Ishikawa (cell line): ENCODE results near the gene FSTL3.

Experiments used
- CEBPB ChIP-seq: IDR thresholded peaks from 2 replicates; pipeline ENCODE4 v1.6.1; 2012
- CREB1 ChIP-seq: IDR thresholded peaks from 2 replicates; pipeline ENCODE4 v1.6.1; 2012; ENCODE audit warnings: low read depth
- EGR1 ChIP-seq: IDR thresholded peaks from 2 replicates; pipeline ENCODE4 v1.6.1; 2012
- EP300 ChIP-seq: IDR thresholded peaks from 2 replicates; pipeline ENCODE4 v1.6.1; 2012; ENCODE audit warnings: borderline replicate concordance
- FOXM1 ChIP-seq: IDR thresholded peaks from 2 replicates; pipeline ENCODE4 v1.6.1; 2012; ENCODE audit warnings: low read depth, borderline replicate concordance
- NFIC ChIP-seq: IDR thresholded peaks from 2 replicates; pipeline ENCODE4 v1.6.1; 2012
- RAD21 ChIP-seq: IDR thresholded peaks from 2 replicates; pipeline ENCODE4 v1.6.1; 2012; ENCODE audit warnings: low read depth
- TAF1 ChIP-seq: IDR thresholded peaks from 2 replicates; pipeline ENCODE4 v1.6.1; 2012; ENCODE audit warnings: low read depth, mild to moderate bottlenecking
- TCF12 ChIP-seq: IDR thresholded peaks from 2 replicates; pipeline ENCODE4 v1.6.1; 2012; ENCODE audit warnings: low read depth
- TEAD4 ChIP-seq: IDR thresholded peaks from 2 replicates; pipeline ENCODE4 v1.6.1; 2012
- YY1 ChIP-seq: IDR thresholded peaks from 2 replicates; pipeline ENCODE4 v1.6.1; 2012; ENCODE audit warnings: low read depth
- ZBTB7A ChIP-seq: IDR thresholded peaks from 2 replicates; pipeline ENCODE4 v1.6.1; 2012; ENCODE audit warnings: low read depth
- TF ChIP-seq, protein P1 (sequence below): IDR thresholded peaks from 2 replicates; pipeline ENCODE4 v1.6.1; 2012
- TF ChIP-seq, protein P2 (sequence below): IDR thresholded peaks from 2 replicates; pipeline ENCODE4 v1.6.1; 2012; ENCODE audit warnings: low read depth, mild to moderate bottlenecking
- TF ChIP-seq, protein P3 (sequence below): IDR thresholded peaks from 2 replicates; pipeline ENCODE4 v1.6.1; 2012

The FSTL3 gene

DNA sequence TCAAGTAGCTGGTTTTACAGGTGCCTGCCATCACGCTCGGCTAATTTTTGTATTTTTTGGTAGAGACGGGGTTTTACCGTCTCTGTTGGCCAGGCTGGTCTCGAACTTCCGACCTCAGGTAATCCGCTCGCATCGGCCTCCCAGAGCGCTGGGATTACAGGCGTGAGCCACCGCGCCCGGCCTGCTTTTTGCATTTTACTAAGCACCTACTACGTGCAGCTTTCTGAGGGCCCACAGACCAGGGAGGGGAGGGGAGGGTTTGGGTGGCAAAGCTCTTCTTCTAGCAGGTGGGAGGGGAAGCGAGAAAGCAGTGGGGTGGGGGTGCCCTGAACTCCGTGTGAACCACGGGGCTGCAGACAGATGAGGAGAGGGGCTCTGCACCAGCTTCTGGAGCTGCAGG is 47.5 kb downstream of the FSTL3 start:
- TF ChIP-seq RAD21: no peak

DNA sequence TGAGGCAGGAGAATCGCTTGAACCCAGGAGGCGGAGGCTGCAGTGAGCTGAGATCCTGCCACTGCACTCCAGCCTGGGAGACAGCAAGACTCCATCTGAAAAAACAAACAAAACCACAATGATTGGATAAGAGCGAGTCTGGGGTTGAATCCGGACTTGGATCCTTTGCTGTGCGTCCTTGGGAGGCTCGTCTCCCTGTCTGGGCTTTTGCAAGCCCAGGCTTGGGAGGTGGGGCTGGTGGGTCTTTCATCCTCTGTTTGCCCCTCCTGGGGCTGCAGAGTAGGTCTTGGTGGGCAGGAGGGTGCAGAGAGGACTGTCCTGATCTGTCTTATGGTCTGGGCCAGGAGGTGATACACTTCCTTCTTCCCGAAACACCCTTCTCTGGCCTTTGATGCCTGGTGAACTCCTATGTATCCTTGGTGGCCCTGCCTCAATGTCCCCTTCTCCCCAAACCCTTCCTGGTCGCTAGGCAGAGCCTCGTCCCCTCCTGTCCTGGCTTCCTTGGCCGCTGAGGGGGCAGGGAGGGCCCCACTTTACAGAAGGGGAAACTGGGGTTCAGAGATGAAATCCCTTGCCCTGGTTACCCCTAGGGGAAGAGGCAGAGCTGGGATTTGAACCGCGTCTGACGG is 49.4 kb downstream of the FSTL3 start:
- TF ChIP-seq, protein P1, sequence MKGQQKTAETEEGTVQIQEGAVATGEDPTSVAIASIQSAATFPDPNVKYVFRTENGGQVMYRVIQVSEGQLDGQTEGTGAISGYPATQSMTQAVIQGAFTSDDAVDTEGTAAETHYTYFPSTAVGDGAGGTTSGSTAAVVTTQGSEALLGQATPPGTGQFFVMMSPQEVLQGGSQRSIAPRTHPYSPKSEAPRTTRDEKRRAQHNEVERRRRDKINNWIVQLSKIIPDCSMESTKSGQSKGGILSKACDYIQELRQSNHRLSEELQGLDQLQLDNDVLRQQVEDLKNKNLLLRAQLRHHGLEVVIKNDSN: no peak
- TF ChIP-seq ZBTB7A (no peak), TAF1 (no peak), RAD21 (no peak), CREB1 (no peak), NFIC (no peak), CEBPB (no peak), YY1 (no peak), EGR1 (no peak), TEAD4 (no peak), TCF12 (no peak), FOXM1 (no peak), EP300 (no peak)
- TF ChIP-seq, protein P2, sequence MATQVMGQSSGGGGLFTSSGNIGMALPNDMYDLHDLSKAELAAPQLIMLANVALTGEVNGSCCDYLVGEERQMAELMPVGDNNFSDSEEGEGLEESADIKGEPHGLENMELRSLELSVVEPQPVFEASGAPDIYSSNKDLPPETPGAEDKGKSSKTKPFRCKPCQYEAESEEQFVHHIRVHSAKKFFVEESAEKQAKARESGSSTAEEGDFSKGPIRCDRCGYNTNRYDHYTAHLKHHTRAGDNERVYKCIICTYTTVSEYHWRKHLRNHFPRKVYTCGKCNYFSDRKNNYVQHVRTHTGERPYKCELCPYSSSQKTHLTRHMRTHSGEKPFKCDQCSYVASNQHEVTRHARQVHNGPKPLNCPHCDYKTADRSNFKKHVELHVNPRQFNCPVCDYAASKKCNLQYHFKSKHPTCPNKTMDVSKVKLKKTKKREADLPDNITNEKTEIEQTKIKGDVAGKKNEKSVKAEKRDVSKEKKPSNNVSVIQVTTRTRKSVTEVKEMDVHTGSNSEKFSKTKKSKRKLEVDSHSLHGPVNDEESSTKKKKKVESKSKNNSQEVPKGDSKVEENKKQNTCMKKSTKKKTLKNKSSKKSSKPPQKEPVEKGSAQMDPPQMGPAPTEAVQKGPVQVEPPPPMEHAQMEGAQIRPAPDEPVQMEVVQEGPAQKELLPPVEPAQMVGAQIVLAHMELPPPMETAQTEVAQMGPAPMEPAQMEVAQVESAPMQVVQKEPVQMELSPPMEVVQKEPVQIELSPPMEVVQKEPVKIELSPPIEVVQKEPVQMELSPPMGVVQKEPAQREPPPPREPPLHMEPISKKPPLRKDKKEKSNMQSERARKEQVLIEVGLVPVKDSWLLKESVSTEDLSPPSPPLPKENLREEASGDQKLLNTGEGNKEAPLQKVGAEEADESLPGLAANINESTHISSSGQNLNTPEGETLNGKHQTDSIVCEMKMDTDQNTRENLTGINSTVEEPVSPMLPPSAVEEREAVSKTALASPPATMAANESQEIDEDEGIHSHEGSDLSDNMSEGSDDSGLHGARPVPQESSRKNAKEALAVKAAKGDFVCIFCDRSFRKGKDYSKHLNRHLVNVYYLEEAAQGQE: no peak
- TF ChIP-seq, protein P3, sequence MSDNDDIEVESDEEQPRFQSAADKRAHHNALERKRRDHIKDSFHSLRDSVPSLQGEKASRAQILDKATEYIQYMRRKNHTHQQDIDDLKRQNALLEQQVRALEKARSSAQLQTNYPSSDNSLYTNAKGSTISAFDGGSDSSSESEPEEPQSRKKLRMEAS: no peak

DNA sequence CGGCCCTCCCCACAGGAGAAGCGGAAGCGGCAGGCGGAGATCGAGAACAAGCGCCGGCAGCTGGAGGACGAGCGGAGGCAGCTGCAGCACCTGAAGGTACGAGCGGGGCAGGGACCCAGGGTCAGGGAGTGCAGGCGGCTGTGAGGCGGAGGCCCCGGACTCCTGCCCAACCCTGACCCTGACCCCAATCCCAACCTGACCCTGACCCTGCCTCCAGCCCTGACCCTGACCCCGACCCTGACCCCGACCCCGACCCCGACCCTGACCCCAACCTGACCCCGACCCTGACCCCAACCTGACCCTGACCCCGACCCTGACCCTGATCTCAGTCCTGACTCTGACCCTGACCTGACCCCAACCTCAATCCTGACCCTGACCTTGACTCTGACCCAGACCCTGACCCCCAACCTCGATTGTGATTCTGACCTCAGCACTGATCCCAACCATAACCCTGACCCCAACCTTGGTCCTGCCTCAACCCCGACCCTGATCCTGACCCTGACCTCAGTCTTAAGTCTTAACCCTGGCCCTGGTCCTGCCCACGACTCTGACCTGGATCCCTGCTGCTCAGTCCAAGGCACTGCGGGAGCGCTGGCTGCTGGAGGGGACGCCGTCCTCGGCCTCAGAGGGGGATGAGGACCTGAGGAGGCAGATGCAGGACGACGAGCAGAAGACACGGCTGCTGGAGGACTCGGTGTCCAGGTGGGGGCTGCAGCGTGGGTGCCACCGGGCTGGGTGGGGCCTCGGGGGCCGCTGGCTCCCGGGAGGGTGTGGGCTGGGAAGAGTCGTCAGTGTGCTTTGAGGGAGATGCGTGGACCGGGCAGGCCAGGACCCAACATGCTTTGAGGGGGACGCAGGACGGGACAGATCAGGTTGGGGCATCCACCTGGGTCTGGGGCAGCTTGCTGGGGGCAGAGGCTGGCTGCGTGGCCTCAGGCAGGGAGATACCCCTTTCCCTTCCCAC is 51.1 kb downstream of the FSTL3 start:
- TF ChIP-seq TEAD4 (no peak), ZBTB7A (0 out of 2 replicates have a peak, but pooled peaks have one; percentile 3)

DNA sequence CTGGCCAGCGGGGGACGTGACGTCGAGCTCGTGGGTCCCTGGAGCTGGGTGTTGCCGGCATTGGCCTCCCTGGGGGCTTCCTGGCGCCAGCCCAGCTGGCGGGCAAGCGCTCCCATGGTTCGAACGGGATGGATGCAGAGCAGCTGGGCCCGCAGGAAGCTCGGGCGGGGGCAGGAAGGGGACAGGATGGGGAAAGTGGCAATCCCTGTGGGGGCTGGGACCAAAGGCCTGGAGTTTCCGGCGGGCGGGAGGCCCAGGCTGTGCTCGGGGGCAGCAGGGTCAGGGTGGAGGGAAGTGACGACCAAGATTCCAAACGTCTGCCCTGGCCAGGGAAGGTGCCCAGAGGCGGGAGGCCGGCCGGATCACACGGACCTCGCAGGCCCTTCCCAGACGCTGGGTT is 51.8 kb downstream of the FSTL3 start:
- TF ChIP-seq NFIC (no peak), YY1 (no peak), CEBPB (no peak), EGR1 (no peak), RAD21 (no peak), TEAD4 (no peak), TCF12 (no peak), EP300 (no peak), TAF1 (no peak), CREB1 (no peak), ZBTB7A (no peak)
- TF ChIP-seq, protein P1: no peak
- TF ChIP-seq, protein P3: no peak
- TF ChIP-seq, protein P2: no peak

DNA sequence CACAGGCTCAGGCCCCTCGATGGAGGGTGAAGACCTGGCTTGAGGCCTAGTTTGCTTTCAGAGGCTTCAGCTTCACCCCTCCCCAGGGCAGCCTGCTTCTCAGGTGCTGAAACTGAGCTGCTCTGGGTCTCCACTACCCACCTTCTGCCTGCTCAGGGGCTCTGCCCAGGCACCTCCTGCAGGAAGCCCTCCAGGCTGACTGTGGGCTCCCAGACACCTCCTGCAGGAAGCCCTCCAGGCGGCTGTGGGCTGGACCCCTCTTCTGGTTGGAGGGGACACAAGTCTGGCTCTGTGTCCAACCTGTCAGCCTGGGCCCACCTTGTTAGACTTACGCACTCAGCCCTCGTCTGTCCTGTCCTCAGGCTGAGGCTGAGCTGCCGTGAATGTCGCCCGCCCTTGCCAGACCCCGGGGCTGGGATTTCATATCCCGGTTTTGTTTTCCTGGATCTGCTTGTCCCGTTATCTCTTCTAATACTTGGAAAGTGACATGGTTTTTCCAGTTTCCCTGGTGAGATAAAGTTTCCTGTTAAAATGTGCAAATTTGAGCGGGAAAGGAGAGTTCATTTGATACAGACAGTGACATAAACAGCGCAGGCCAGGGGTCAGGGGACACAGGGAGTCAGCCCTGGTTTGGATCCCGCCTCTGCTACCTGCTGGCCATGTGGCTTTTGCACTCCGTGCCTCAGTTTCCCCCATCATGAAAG is 53.9 kb downstream of the FSTL3 start:
- TF ChIP-seq FOXM1: no peak
- TF ChIP-seq YY1: no peak
- TF ChIP-seq EGR1: no peak
- TF ChIP-seq, protein P3: no peak
- TF ChIP-seq ZBTB7A: no peak
- no peak for TF ChIP-seq TEAD4
- TF ChIP-seq NFIC: no peak
- TF ChIP-seq TCF12: no peak
- TF ChIP-seq EP300: no peak
- TF ChIP-seq, protein P2: no peak
- TF ChIP-seq, protein P1: no peak
- TF ChIP-seq TAF1: no peak
- no peak for TF ChIP-seq RAD21
- no peak for TF ChIP-seq CEBPB
- TF ChIP-seq CREB1: no peak
